Neural progenitor cell (in vitro differentiated cells): ENCODE measurements around the gene ANO7.

ENCODE experiments used
- CTCF ChIP-seq: fragments of 200-600 bp; sonication (generic); IDR thresholded peaks from 2 replicates; pipeline ENCODE4 v1.5.1; 2017; ENCODE audit warnings: antibody characterized with exemption, mild to moderate bottlenecking
- EZH2 ChIP-seq: fragments of 200-600 bp; sonication (generic); IDR thresholded peaks from 2 replicates; pipeline ENCODE4 v1.6.1; 2017; ENCODE audit warnings: antibody characterized with exemption, mild to moderate bottlenecking, moderate library complexity

- no peak for TF ChIP-seq EZH2
- TF ChIP-seq CTCF = no peak
These were observed 20.1 kb upstream of the ANO7 start for GRCh38 chr2:241168366-241168765.
